DND-41 (cell line): ENCODE results near the gene ACAN.

Experiments
- EZH2 ChIP-seq: IDR thresholded peaks from 3 replicates; pipeline ENCODE4 v1.6.1; 2012; ENCODE audit warnings: borderline replicate concordance, low read depth, mild to moderate bottlenecking, moderate library complexity, low read length, inconsistent platforms; ENCODE audit not compliant: severe bottlenecking
- TF ChIP-seq, protein P1 (sequence below): IDR thresholded peaks from 2 replicates; pipeline ENCODE4 v1.5.1; 2012; ENCODE audit warnings: borderline replicate concordance, low read length, moderate library complexity, mild to moderate bottlenecking; ENCODE audit not compliant: poor library complexity, severe bottlenecking; ENCODE audit errors: extremely low read depth

GRCh38 chr15:88847144-88847543 is 43.9 kb downstream of the ACAN start:
- TF ChIP-seq, protein P1, sequence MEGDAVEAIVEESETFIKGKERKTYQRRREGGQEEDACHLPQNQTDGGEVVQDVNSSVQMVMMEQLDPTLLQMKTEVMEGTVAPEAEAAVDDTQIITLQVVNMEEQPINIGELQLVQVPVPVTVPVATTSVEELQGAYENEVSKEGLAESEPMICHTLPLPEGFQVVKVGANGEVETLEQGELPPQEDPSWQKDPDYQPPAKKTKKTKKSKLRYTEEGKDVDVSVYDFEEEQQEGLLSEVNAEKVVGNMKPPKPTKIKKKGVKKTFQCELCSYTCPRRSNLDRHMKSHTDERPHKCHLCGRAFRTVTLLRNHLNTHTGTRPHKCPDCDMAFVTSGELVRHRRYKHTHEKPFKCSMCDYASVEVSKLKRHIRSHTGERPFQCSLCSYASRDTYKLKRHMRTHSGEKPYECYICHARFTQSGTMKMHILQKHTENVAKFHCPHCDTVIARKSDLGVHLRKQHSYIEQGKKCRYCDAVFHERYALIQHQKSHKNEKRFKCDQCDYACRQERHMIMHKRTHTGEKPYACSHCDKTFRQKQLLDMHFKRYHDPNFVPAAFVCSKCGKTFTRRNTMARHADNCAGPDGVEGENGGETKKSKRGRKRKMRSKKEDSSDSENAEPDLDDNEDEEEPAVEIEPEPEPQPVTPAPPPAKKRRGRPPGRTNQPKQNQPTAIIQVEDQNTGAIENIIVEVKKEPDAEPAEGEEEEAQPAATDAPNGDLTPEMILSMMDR: no peak
- TF ChIP-seq EZH2: no peak
